RPMI7951 (cell line): Measurements from ENCODE around the gene AMER3. TPM values are rescaled to one million over a fixed set of nuclear protein-coding genes. Genes with fewer than 3 reads are reported as not detected.
"Not testable (repeated sequence)": the region's sequence is repeated elsewhere in the genome, so short reads cannot be mapped to it uniquely, and the experiment has no call there.

Experiments used
- DNase-seq: peaks from one replicate; pipeline ENCODE4 v3.0.0-alpha.2; 2012; ENCODE audit warnings: low read depth
- total RNA-seq: library from RNA; depleted of rRNA; stranded (reverse); fragments of >200 nt; shearing (Covaris generic); gene quantifications from 2 replicates; pipeline ENCODE4 v1.2.3, GENCODE V29; 2014; rRNA removed

AMER3 gene
- not detected in 2 replicates for total RNA-seq

GRCh38 chr2:130755256-130756052 lies at the start of gene AMER3:
Gene AMER3, plus strand, starts transcription at chr2:130755540. Its CDS starts 6,533 bp downstream, at chr2:130762073.
- DNase-seq: no peak

GRCh38 chr2:130714795-130715194 lies 40.5 kb upstream of the AMER3 start:
- not testable (repeated sequence) for DNase-seq

GRCh38 chr2:130720036-130720435 lies 35.3 kb upstream of the AMER3 start:
- DNase-seq: no peak

- no peak for DNase-seq
These were observed 34.8 kb upstream of the AMER3 start for GRCh38 chr2:130720528-130720927.

- no peak for DNase-seq
These were observed 30.9 kb upstream of the AMER3 start for GRCh38 chr2:130724455-130724854.

GRCh38 chr2:130726614-130727180 lies 28.6 kb upstream of the AMER3 start:
- no peak for DNase-seq

GRCh38 chr2:130727286-130727924 lies 27.9 kb upstream of the AMER3 start:
- peak; percentile 80 for DNase-seq

- peak; percentile 41 for DNase-seq
These were observed 27.3 kb upstream of the AMER3 start for GRCh38 chr2:130728007-130728454.

- no peak for DNase-seq
These were observed 26.6 kb upstream of the AMER3 start, which contains the start of gene GPR148 for GRCh38 chr2:130728549-130729316. Gene GPR148, plus strand, starts transcription at chr2:130729070. Its CDS starts 82 bp downstream, at chr2:130729152.

- DNase-seq: no peak
These were observed 25.7 kb upstream of the AMER3 start for GRCh38 chr2:130729322-130730299.

- DNase-seq: not testable (repeated sequence)
These were observed 23.1 kb upstream of the AMER3 start for GRCh38 chr2:130732257-130732656.

- no peak for DNase-seq
These were observed 20.1 kb upstream of the AMER3 start for GRCh38 chr2:130735200-130735599.

GRCh38 chr2:130736487-130736886 lies 18.9 kb upstream of the AMER3 start:
- DNase-seq: no peak

GRCh38 chr2:130737592-130737991 lies 17.7 kb upstream of the AMER3 start:
- DNase-seq: no peak

- no peak for DNase-seq
These were observed 14.7 kb upstream of the AMER3 start for GRCh38 chr2:130740671-130741070.

- DNase-seq: no peak
These were observed 12.1 kb upstream of the AMER3 start for GRCh38 chr2:130743278-130743677.

GRCh38 chr2:130744287-130745117 lies 10.8 kb upstream of the AMER3 start:
- DNase-seq: no peak

- DNase-seq: no peak
These were observed 6.3 kb upstream of the AMER3 start for GRCh38 chr2:130749078-130749477.

GRCh38 chr2:130749641-130750040 lies 5.7 kb upstream of the AMER3 start:
- no peak for DNase-seq

GRCh38 chr2:130754811-130755210 lies 529 bp upstream of the AMER3 start:
- DNase-seq: no peak
